ENCODE data around the gene TEAD2. TPM values are rescaled to one million over a fixed set of nuclear protein-coding genes. Genes with fewer than 3 reads are reported as not detected.
A peak's percentile ranks its signal among the peaks of the same experiment; 100 is the strongest.

Gene TEAD2
- total and polyA plus RNA-seq, 2 of the 13 experiments (the other 11 are each of a cell fraction or from before 2014, with no cell fraction given), result 10.8 to 12.5 TPM

DNA sequence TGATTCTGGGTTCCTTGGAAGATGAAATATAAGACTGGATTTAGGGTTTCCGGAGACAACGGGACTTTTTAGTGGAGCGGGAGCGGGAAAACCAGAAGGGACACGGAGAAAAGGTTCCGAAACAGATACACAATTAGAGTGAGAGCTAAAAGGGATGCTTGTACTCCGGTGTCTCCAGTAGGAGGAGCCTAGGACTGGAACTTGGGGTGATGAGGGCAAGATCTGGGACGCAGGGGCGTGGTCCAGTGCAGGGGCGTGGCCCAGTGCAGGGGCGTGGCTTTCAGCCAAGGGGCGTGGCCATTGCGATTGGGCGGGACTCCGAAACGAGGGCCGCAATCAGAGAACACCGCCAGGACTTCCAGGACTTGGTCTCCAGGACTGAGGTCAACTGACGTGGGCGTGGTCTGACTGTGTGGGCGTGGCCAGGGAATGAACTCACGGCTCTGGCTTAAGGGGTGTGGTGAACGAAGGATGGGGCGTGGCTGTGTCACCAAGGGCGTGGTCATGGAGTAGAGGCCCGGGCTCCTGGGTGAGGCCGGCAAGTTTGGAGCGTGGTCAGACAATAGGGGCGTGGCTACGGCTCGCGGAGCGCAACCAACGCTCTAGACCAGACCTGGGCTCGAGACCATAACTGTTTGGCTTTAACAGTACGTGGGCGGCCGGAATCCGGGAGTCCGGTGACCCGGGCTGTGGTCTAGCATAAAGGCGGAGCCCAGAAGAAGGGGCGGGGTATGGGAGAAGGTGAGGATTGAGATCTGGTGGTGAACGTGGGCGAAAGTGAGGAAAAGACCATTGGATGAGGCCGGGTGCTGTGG lies 1.3 kb upstream of the TEAD2 start, which contains the start of gene DKKL1 (continued):
- TF ChIP-seq, protein P1, sequence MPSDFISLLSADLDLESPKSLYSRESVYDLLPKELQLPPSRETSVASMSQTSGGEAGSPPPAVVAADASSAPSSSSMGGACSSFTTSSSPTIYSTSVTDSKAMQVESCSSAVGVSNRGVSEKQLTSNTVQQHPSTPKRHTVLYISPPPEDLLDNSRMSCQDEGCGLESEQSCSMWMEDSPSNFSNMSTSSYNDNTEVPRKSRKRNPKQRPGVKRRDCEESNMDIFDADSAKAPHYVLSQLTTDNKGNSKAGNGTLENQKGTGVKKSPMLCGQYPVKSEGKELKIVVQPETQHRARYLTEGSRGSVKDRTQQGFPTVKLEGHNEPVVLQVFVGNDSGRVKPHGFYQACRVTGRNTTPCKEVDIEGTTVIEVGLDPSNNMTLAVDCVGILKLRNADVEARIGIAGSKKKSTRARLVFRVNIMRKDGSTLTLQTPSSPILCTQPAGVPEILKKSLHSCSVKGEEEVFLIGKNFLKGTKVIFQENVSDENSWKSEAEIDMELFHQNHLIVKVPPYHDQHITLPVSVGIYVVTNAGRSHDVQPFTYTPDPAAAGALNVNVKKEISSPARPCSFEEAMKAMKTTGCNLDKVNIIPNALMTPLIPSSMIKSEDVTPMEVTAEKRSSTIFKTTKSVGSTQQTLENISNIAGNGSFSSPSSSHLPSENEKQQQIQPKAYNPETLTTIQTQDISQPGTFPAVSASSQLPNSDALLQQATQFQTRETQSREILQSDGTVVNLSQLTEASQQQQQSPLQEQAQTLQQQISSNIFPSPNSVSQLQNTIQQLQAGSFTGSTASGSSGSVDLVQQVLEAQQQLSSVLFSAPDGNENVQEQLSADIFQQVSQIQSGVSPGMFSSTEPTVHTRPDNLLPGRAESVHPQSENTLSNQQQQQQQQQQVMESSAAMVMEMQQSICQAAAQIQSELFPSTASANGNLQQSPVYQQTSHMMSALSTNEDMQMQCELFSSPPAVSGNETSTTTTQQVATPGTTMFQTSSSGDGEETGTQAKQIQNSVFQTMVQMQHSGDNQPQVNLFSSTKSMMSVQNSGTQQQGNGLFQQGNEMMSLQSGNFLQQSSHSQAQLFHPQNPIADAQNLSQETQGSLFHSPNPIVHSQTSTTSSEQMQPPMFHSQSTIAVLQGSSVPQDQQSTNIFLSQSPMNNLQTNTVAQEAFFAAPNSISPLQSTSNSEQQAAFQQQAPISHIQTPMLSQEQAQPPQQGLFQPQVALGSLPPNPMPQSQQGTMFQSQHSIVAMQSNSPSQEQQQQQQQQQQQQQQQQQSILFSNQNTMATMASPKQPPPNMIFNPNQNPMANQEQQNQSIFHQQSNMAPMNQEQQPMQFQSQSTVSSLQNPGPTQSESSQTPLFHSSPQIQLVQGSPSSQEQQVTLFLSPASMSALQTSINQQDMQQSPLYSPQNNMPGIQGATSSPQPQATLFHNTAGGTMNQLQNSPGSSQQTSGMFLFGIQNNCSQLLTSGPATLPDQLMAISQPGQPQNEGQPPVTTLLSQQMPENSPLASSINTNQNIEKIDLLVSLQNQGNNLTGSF (CRISPR knock-in tag; IDR thresholded peaks at IDR 0.05), result no peak
- TF ChIP-seq, protein P2, sequence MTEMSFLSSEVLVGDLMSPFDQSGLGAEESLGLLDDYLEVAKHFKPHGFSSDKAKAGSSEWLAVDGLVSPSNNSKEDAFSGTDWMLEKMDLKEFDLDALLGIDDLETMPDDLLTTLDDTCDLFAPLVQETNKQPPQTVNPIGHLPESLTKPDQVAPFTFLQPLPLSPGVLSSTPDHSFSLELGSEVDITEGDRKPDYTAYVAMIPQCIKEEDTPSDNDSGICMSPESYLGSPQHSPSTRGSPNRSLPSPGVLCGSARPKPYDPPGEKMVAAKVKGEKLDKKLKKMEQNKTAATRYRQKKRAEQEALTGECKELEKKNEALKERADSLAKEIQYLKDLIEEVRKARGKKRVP (CRISPR knock-in tag; IDR thresholded peaks at IDR 0.05), result no peak
- TF ChIP-seq MED13 (CRISPR knock-in tag; IDR thresholded peaks at IDR 0.05) (no peak), ZBTB44 (CRISPR knock-in tag; IDR thresholded peaks at IDR 0.05) (no peak), ZKSCAN5 (CRISPR knock-in tag; IDR thresholded peaks at IDR 0.05) (no peak), ZNF317 (CRISPR knock-in tag; IDR thresholded peaks at IDR 0.05) (no peak), TBP (CRISPR knock-in tag; IDR thresholded peaks at IDR 0.05) (no peak), MBD4 (IDR thresholded peaks at IDR 0.05; ENCODE audit: borderline replicate concordance, low read length) (no peak), ZBTB3 (CRISPR knock-in tag; IDR thresholded peaks at IDR 0.05; ENCODE audit: borderline replicate concordance, low read depth) (0 out of 2 replicates have a peak, but pooled peaks have one; percentile 32)
- TF ChIP-seq, protein P3, sequence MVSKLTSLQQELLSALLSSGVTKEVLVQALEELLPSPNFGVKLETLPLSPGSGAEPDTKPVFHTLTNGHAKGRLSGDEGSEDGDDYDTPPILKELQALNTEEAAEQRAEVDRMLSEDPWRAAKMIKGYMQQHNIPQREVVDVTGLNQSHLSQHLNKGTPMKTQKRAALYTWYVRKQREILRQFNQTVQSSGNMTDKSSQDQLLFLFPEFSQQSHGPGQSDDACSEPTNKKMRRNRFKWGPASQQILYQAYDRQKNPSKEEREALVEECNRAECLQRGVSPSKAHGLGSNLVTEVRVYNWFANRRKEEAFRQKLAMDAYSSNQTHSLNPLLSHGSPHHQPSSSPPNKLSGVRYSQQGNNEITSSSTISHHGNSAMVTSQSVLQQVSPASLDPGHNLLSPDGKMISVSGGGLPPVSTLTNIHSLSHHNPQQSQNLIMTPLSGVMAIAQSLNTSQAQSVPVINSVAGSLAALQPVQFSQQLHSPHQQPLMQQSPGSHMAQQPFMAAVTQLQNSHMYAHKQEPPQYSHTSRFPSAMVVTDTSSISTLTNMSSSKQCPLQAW (CRISPR knock-in tag; IDR thresholded peaks at IDR 0.05), result peak; percentile 67
- TF ChIP-seq, protein P4, sequence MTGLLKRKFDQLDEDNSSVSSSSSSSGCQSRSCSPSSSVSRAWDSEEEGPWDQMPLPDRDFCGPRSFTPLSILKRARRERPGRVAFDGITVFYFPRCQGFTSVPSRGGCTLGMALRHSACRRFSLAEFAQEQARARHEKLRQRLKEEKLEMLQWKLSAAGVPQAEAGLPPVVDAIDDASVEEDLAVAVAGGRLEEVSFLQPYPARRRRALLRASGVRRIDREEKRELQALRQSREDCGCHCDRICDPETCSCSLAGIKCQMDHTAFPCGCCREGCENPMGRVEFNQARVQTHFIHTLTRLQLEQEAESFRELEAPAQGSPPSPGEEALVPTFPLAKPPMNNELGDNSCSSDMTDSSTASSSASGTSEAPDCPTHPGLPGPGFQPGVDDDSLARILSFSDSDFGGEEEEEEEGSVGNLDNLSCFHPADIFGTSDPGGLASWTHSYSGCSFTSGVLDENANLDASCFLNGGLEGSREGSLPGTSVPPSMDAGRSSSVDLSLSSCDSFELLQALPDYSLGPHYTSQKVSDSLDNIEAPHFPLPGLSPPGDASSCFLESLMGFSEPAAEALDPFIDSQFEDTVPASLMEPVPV (CRISPR knock-in tag; IDR thresholded peaks at IDR 0.05), result no peak

All from HepG2 (cell line).